Measurements from ENCODE around the gene TAGLN.

TAGLN gene

GRCh38 chr11:117239295-117239694 is 40.1 kb downstream of the TAGLN start:
- no peak overlapping the region for H3K4me3 ChIP-seq (ENCODE audit: low read length)
- peak; percentile 54 for TF ChIP-seq CTCF (conservative IDR thresholded peaks at IDR 0.05; ENCODE audit: low read depth, low read length)
- DNase-seq (ENCODE audit: low read depth) = peak; percentile 44

- no peak for TF ChIP-seq CTCF (conservative IDR thresholded peaks at IDR 0.05; ENCODE audit: low read depth, low read length)
- no peak for DNase-seq (ENCODE audit: low read depth)
- H3K4me3 ChIP-seq (ENCODE audit: low read length) = no peak overlapping the region
Observed at GRCh38 chr11:117248341-117248740, 49.2 kb downstream of the TAGLN start.

- no peak for DNase-seq (ENCODE audit: low read depth)
Observed at GRCh38 chr11:117249571-117249970, 50.4 kb downstream of the TAGLN start.

GRCh38 chr11:117251506-117251905 is 52.3 kb downstream of the TAGLN start:
- no peak overlapping the region for H3K4me3 ChIP-seq (ENCODE audit: low read length)
- no peak for DNase-seq (ENCODE audit: low read depth)
- no peak for TF ChIP-seq CTCF (conservative IDR thresholded peaks at IDR 0.05; ENCODE audit: low read depth, low read length)

More at GRCh38 chr11:117249571-117249970, 50.4 kb downstream of the TAGLN start:
- H3K4me3 ChIP-seq (ENCODE audit: low read length) = no peak overlapping the region
- TF ChIP-seq CTCF (conservative IDR thresholded peaks at IDR 0.05; ENCODE audit: low read depth, low read length) = no peak

GRCh38 chr11:117255966-117256365 is 56.8 kb downstream of the TAGLN start:
- no peak for DNase-seq (ENCODE audit: low read depth)
- no peak for TF ChIP-seq CTCF (conservative IDR thresholded peaks at IDR 0.05; ENCODE audit: low read depth, low read length)
- H3K4me3 ChIP-seq (ENCODE audit: low read length) = no peak overlapping the region

GRCh38 chr11:117256573-117256972 is 57.4 kb downstream of the TAGLN start:
- DNase-seq (ENCODE audit: low read depth) = no peak
- no peak overlapping the region for H3K4me3 ChIP-seq (ENCODE audit: low read length)
- TF ChIP-seq CTCF (conservative IDR thresholded peaks at IDR 0.05; ENCODE audit: low read depth, low read length) = no peak
